HepG2 (cell line): Measurements from ENCODE around the gene C14orf93. TPM values are rescaled to one million over a fixed set of nuclear protein-coding genes. Genes with fewer than 3 reads are reported as not detected.

Experiments used
- ATM ChIP-seq: fragments of 450-650 bp; IDR thresholded peaks from 2 replicates; pipeline ENCODE4 v1.7.1; 2017; ENCODE audit warnings: mild to moderate bottlenecking, borderline replicate concordance
- BRD4 ChIP-seq: sonication (generic); formaldehyde crosslinking; IDR thresholded peaks from 2 replicates; pipeline ENCODE4 v1.4.0; 2020; ENCODE audit warnings: missing genetic modification reagents
- FOXA3 ChIP-seq: IDR thresholded peaks from 2 replicates; pipeline ENCODE4 v1.6.1; 2016; ENCODE audit warnings: missing genetic modification reagents, missing compliant biosample characterization
- HNF4A ChIP-seq: sonication (generic); formaldehyde crosslinking; IDR thresholded peaks from 2 replicates; pipeline ENCODE4 v1.4.0; 2020; ENCODE audit warnings: missing genetic modification reagents
- HOXA3 ChIP-seq: sonication (generic); formaldehyde crosslinking; IDR thresholded peaks from 2 replicates; pipeline ENCODE4 v1.5.0; 2020; ENCODE audit warnings: missing genetic modification reagents
- KDM2A ChIP-seq: sonication (generic); formaldehyde crosslinking; IDR thresholded peaks from 2 replicates; pipeline ENCODE4 v1.4.0; 2020; ENCODE audit warnings: low read depth, missing genetic modification reagents, borderline replicate concordance
- LCORL ChIP-seq, 2 experiments: fragments of 450-650 bp in 1 of 2; sonication (generic) in 1 of 2; formaldehyde crosslinking in 1 of 2; IDR thresholded peaks; 2 replicates each; pipeline versions ENCODE4 v1.5.0 to v1.6.1; 2017 to 2020; ENCODE audit warnings: antibody characterized with exemption in 1 of 2, missing genetic modification reagents in 1 of 2
- MAF1 ChIP-seq: sonication (generic); formaldehyde crosslinking; IDR thresholded peaks from 2 replicates; pipeline ENCODE4 v1.5.0; 2020; ENCODE audit warnings: missing genetic modification reagents, borderline replicate concordance
- MED13 ChIP-seq: sonication (generic); formaldehyde crosslinking; IDR thresholded peaks from 2 replicates; pipeline ENCODE4 v1.5.0; 2020; ENCODE audit warnings: missing genetic modification reagents
- MIXL1 ChIP-seq: IDR thresholded peaks from 2 replicates; pipeline ENCODE4 v1.6.1; 2016
- NFKBIZ ChIP-seq: IDR thresholded peaks from 2 replicates; pipeline ENCODE4 v1.6.1; 2018; ENCODE audit warnings: missing genetic modification reagents, missing compliant biosample characterization
- SIN3A ChIP-seq: IDR thresholded peaks from 2 replicates; pipeline ENCODE4 v1.6.1; 2011; ENCODE audit warnings: low read depth, mild to moderate bottlenecking, control low read depth, low read length, borderline replicate concordance
- SIX1 ChIP-seq: sonication (generic); formaldehyde crosslinking; IDR thresholded peaks from 2 replicates; pipeline ENCODE4 v1.4.0; 2020; ENCODE audit warnings: missing genetic modification reagents, borderline replicate concordance
- TARDBP ChIP-seq: sonication (generic); formaldehyde crosslinking; IDR thresholded peaks from 2 replicates; pipeline ENCODE4 v1.8.0; 2022; ENCODE audit warnings: mild to moderate bottlenecking, missing genetic modification reagents
- TCF7 ChIP-seq: sonication (generic); IDR thresholded peaks from 2 replicates; pipeline ENCODE4 v1.6.1; 2016; ENCODE audit warnings: antibody characterized with exemption, low read depth
- ZNF30 ChIP-seq: sonication (generic); formaldehyde crosslinking; IDR thresholded peaks from 2 replicates; pipeline ENCODE4 v1.5.0; 2020; ENCODE audit warnings: mild to moderate bottlenecking, missing genetic modification reagents
- ZNF34 ChIP-seq: sonication (generic); formaldehyde crosslinking; IDR thresholded peaks from 2 replicates; pipeline ENCODE4 v1.4.0; 2020; ENCODE audit warnings: mild to moderate bottlenecking, missing genetic modification reagents, borderline replicate concordance
- ZNF563 ChIP-seq: sonication (generic); formaldehyde crosslinking; IDR thresholded peaks from 2 replicates; pipeline ENCODE4 v1.8.0; 2022; ENCODE audit warnings: mild to moderate bottlenecking, moderate library complexity, missing genetic modification reagents
- ZNF775 ChIP-seq: sonication (generic); formaldehyde crosslinking; IDR thresholded peaks from 2 replicates; pipeline ENCODE4 v1.4.0; 2020; ENCODE audit warnings: missing genetic modification reagents, mild to moderate bottlenecking, moderate library complexity, borderline replicate concordance
- ZSCAN25 ChIP-seq: sonication (generic); formaldehyde crosslinking; IDR thresholded peaks from 2 replicates; pipeline ENCODE4 v1.8.0; 2022; ENCODE audit warnings: mild to moderate bottlenecking, missing genetic modification reagents
- ZSCAN9 ChIP-seq: IDR thresholded peaks from 2 replicates; pipeline ENCODE4 v1.6.1; 2016; ENCODE audit warnings: borderline replicate concordance
- polyA plus RNA-seq, 8 experiments: library from polyadenylated mRNA; depleted of rRNA in 3 of 8; stranded (reverse) in 7 of 8; unstranded in 1 of 8; fragments of >200 nt; fragmentation: Illumina TruSeq in 4 of 8; extraction: Trizol in 4 of 8; gene quantifications; 2 replicates each; pipeline versions ENCODE4 v1.2.1 to v1.2.3, GENCODE V29; 2011 to 2016; ENCODE audit warnings: low read depth in 4 of 8, missing spikeins in 1 of 8, mixed read lengths in 1 of 8; ENCODE audit not compliant: insufficient read depth in 1 of 8
- total RNA-seq, 5 experiments: library from RNA; depleted of rRNA; stranded (reverse); fragments of >200 nt; fragmentation: Illumina TruSeq; extraction: Trizol; gene quantifications; 2 replicates each; pipeline ENCODE4 v1.2.3, GENCODE V29; 2016; ENCODE audit warnings: low read depth in 1 of 5
- TF ChIP-seq, protein P1 (sequence below): sonication (generic); formaldehyde crosslinking; IDR thresholded peaks from 2 replicates; pipeline ENCODE4 v1.4.0; 2020; ENCODE audit warnings: missing genetic modification reagents
- TF ChIP-seq, protein P2 (sequence below): sonication (generic); formaldehyde crosslinking; IDR thresholded peaks from 2 replicates; pipeline ENCODE4 v1.5.0; 2020; ENCODE audit warnings: mild to moderate bottlenecking, missing genetic modification reagents, moderate library complexity
- TF ChIP-seq, protein P3 (sequence below): sonication (generic); formaldehyde crosslinking; IDR thresholded peaks from 2 replicates; pipeline ENCODE4; 2020; ENCODE audit warnings: missing genetic modification reagents, mild to moderate bottlenecking, borderline replicate concordance

The C14orf93 gene
- total and polyA plus RNA-seq, 2 of the 13 experiments (the other 11 are each of a cell fraction or from before 2014, with no cell fraction given): 11.4 to 22.5 TPM

DNA sequence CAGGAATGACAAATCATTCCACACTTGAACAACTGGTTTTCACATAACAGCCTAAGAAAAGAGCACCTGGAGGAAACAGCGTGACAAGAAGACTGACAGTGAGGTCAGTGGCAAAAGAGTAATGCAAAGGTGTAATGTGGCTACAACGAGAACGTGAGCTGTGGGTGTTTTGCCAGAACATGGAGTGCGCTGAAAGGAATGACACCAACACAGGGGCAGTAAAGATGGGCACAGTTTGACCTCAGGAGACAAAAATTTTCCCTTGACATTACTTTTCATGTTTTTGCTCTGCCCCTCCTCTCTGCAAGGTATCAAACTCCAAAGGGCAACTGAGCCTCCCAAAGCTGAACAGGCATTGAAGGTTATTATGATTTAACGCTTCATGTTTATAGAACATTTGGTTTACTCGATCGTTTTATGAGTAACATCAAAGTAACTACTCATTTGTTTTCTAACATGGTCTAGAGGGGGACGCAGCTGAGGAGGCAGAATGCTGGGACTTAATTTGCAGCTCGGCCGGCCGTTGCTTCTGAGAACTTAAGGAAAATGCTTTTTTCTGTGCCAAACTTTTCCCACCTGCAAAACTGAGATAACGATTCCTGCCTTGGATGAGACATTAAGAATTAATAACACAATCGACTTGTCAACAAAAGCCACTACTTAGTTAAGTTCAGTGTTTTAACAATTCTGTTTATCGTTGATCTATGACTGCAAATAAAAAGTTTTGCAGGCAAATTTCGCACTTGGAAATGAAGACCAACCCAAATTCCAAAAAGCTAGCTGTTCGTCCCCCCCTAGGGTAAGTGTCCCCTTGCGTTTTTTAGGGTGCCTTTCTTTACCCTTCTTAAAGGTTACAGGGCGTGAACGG lies 54.0 kb downstream of the C14orf93 start (continued):
- TF ChIP-seq, protein P1, sequence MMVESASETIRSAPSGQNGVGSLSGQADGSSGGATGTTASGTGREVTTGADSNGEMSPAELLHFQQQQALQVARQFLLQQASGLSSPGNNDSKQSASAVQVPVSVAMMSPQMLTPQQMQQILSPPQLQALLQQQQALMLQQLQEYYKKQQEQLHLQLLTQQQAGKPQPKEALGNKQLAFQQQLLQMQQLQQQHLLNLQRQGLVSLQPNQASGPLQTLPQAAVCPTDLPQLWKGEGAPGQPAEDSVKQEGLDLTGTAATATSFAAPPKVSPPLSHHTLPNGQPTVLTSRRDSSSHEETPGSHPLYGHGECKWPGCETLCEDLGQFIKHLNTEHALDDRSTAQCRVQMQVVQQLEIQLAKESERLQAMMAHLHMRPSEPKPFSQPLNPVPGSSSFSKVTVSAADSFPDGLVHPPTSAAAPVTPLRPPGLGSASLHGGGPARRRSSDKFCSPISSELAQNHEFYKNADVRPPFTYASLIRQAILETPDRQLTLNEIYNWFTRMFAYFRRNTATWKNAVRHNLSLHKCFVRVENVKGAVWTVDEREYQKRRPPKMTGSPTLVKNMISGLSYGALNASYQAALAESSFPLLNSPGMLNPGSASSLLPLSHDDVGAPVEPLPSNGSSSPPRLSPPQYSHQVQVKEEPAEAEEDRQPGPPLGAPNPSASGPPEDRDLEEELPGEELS: peak; percentile 48; the same call in 1 of the 2 replicates
- TF ChIP-seq ZNF775 (CRISPR knock-in tag) (peak; percentile 12; the same call in 1 of the 2 replicates), TARDBP (CRISPR knock-in tag) (no peak), MIXL1 (CRISPR knock-in tag) (no peak; the same call in 1 of the 2 replicates), SIX1 (CRISPR knock-in tag) (peak; percentile 20; the same call in 1 of the 2 replicates), ZSCAN25 (0 out of 2 replicates have a peak, but pooled peaks have one; percentile 22), ZNF34 (CRISPR knock-in tag) (0 out of 2 replicates have a peak, but pooled peaks have one; percentile 16), HOXA3 (CRISPR knock-in tag) (peak; percentile 61; the same call in 1 of the 2 replicates), NFKBIZ (CRISPR knock-in tag) (no peak), ATM (no peak), LCORL (IDR thresholded peaks at IDR 0.05) (no peak), LCORL (CRISPR knock-in tag; IDR thresholded peaks at IDR 0.05) (peak; percentile 70; the same call in 1 of the 2 replicates), ZSCAN9 (no peak), ZNF563 (no peak), MAF1 (0 out of 2 replicates have a peak, but pooled peaks have one; percentile 33), MED13 (CRISPR knock-in tag) (0 out of 2 replicates have a peak, but pooled peaks have one; percentile 49), FOXA3 (CRISPR knock-in tag) (0 out of 2 replicates have a peak, but pooled peaks have one; percentile 8), HNF4A (CRISPR knock-in tag) (peak; percentile 86), ZNF30 (peak; percentile 17; the same call in 1 of the 2 replicates), BRD4 (CRISPR knock-in tag) (0 out of 2 replicates have a peak, but pooled peaks have one; percentile 31), SIN3A (no peak), KDM2A (no peak), TCF7 (peak; percentile 8; the same call in 1 of the 2 replicates)
- TF ChIP-seq, protein P2, sequence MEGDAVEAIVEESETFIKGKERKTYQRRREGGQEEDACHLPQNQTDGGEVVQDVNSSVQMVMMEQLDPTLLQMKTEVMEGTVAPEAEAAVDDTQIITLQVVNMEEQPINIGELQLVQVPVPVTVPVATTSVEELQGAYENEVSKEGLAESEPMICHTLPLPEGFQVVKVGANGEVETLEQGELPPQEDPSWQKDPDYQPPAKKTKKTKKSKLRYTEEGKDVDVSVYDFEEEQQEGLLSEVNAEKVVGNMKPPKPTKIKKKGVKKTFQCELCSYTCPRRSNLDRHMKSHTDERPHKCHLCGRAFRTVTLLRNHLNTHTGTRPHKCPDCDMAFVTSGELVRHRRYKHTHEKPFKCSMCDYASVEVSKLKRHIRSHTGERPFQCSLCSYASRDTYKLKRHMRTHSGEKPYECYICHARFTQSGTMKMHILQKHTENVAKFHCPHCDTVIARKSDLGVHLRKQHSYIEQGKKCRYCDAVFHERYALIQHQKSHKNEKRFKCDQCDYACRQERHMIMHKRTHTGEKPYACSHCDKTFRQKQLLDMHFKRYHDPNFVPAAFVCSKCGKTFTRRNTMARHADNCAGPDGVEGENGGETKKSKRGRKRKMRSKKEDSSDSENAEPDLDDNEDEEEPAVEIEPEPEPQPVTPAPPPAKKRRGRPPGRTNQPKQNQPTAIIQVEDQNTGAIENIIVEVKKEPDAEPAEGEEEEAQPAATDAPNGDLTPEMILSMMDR (CRISPR knock-in tag): no peak
- TF ChIP-seq, protein P3, sequence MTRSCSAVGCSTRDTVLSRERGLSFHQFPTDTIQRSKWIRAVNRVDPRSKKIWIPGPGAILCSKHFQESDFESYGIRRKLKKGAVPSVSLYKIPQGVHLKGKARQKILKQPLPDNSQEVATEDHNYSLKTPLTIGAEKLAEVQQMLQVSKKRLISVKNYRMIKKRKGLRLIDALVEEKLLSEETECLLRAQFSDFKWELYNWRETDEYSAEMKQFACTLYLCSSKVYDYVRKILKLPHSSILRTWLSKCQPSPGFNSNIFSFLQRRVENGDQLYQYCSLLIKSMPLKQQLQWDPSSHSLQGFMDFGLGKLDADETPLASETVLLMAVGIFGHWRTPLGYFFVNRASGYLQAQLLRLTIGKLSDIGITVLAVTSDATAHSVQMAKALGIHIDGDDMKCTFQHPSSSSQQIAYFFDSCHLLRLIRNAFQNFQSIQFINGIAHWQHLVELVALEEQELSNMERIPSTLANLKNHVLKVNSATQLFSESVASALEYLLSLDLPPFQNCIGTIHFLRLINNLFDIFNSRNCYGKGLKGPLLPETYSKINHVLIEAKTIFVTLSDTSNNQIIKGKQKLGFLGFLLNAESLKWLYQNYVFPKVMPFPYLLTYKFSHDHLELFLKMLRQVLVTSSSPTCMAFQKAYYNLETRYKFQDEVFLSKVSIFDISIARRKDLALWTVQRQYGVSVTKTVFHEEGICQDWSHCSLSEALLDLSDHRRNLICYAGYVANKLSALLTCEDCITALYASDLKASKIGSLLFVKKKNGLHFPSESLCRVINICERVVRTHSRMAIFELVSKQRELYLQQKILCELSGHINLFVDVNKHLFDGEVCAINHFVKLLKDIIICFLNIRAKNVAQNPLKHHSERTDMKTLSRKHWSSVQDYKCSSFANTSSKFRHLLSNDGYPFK (CRISPR knock-in tag): no peak
